GM18907 (cell line): Measurements from ENCODE around the gene MYH7B.

Experiments used
- ATAC-seq: cut with Tn5 transposase; IDR thresholded peaks from one replicate; pipeline ENCODE4 v1.9.1; 2021; ENCODE audit warnings: mild to moderate bottlenecking, moderate library complexity; ENCODE audit not compliant: unreplicated experiment

Gene MYH7B

GRCh38 chr20:34943808-34944567 is 11.7 kb upstream of the MYH7B start:
- no peak for ATAC-seq

GRCh38 chr20:34945315-34946077 is 10.2 kb upstream of the MYH7B start:
- no peak for ATAC-seq

- no peak for ATAC-seq
These were observed 9.0 kb upstream of the MYH7B start for GRCh38 chr20:34946661-34947060.

GRCh38 chr20:34947336-34947735 is 8.3 kb upstream of the MYH7B start:
- no peak for ATAC-seq

- no peak for ATAC-seq
These were observed 7.6 kb upstream of the MYH7B start for GRCh38 chr20:34948030-34948429.

GRCh38 chr20:34949120-34949519 is 6.5 kb upstream of the MYH7B start:
- ATAC-seq = no peak

GRCh38 chr20:34951252-34951651 is 4.4 kb upstream of the MYH7B start:
- no peak for ATAC-seq

GRCh38 chr20:34951652-34952051 is 4.0 kb upstream of the MYH7B start:
- ATAC-seq = no peak

- no peak for ATAC-seq
These were observed 3.0 kb upstream of the MYH7B start for GRCh38 chr20:34952671-34953070.

GRCh38 chr20:34953960-34954359 is 1.7 kb upstream of the MYH7B start:
- no peak for ATAC-seq

- peak; percentile 5 for ATAC-seq
These were observed 801 bp upstream of the MYH7B start for GRCh38 chr20:34954904-34955230.

GRCh38 chr20:34956041-34956458 is 382 bp downstream of the MYH7B start:
- no peak for ATAC-seq

- ATAC-seq = no peak
These were observed 1.2 kb downstream of the MYH7B start for GRCh38 chr20:34956751-34957472.

GRCh38 chr20:34964486-34964885 is 8.8 kb downstream of the MYH7B start:
- ATAC-seq = no peak

GRCh38 chr20:34965051-34965450 is 9.4 kb downstream of the MYH7B start:
- no peak for ATAC-seq

GRCh38 chr20:34967421-34967820 is 11.8 kb downstream of the MYH7B start:
- ATAC-seq = no peak

GRCh38 chr20:34968042-34968775 is 12.5 kb downstream of the MYH7B start:
- no peak for ATAC-seq

GRCh38 chr20:34970193-34970840 is 14.6 kb downstream of the MYH7B start:
- no peak for ATAC-seq

GRCh38 chr20:34970846-34971560 is 15.3 kb downstream of the MYH7B start:
- ATAC-seq = no peak
